Activated CD4-positive, alpha-beta T cell treated with anti-CD3 and anti-CD28 coated beads for 24 hours (primary cell): ENCODE results near the gene NTN1.

Experiments
- DNase-seq, 2 donors: peaks; one replicate each; pipeline ENCODE4 v3.0.0-alpha.2; 2020; ENCODE audit warnings: low read depth in 2 of 2

NTN1 gene

DNA sequence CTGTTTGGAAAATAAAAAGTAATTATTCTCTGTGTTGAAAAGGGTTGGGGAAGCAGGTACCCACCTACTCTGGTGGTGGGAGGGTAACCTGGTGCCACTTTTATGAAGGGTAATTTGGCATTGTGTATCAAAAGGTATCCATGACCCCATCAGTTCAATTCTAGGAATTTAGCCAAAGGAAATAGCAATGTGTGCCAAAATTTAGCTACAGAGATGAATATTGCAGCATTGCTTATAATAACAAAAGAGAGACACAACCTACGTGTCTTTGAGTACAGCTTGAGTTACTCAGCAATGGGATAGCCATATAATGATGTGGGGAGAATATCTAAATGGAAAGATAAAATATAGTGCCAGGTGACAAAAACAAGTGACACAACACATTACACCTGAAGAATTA lies 170.7 kb downstream of the NTN1 start:
- no peak for DNase-seq

DNA sequence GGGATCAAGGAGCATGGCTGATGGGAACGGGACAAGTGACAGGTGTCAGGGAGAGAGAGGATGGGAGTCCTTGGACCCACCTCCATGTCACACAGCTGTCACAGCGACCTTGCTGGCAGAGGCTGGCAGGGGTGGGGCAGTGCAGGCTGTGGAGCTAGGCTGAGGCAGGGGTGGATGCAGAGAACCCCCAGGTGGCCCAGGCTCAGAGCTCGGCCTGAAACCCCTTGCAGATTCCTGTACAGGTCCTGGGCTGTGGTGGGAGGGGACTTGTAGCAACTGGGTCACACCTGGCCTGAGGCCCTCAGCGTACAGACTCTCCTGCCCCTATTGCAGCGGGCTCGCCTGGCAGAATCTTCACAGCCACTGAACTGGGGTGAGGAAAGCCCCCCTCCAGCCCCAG lies 174.1 kb downstream of the NTN1 start:
- no peak for DNase-seq

DNA sequence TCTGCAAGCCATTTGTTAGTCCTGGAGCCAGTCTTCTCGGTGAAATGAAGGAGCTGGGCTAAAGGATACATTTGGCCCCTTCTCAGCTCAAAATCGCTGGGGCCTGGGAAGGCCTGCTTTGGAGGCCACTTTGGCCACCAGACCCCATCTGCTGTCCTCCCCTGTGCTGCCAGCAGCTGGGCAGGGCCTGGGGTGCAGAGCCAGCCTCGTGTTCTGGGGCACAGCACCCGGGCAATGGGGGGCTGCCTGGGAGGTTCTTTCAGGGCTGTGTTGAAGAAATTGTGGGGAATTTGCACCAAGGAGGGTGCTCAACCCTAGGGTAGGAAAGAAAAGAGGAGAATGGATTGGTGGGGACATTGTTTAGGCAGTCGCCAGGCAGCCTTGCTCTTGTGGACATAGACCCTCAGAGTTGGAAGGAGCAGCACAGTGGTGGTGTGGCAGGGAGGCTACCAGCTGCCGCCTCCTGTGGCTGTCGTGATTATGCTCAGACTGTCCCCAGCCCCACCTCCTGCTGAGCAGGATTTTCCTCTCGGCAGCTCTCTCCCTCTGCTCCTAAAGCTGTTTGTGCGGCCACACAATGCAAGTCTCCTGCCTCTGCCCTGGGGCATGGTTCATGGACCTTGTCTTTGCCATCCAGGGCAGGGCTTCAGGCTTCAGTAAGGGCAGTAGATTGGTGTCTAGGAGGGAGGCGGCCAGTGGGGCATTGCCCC lies 174.8 kb downstream of the NTN1 start:
- no peak for DNase-seq

DNA sequence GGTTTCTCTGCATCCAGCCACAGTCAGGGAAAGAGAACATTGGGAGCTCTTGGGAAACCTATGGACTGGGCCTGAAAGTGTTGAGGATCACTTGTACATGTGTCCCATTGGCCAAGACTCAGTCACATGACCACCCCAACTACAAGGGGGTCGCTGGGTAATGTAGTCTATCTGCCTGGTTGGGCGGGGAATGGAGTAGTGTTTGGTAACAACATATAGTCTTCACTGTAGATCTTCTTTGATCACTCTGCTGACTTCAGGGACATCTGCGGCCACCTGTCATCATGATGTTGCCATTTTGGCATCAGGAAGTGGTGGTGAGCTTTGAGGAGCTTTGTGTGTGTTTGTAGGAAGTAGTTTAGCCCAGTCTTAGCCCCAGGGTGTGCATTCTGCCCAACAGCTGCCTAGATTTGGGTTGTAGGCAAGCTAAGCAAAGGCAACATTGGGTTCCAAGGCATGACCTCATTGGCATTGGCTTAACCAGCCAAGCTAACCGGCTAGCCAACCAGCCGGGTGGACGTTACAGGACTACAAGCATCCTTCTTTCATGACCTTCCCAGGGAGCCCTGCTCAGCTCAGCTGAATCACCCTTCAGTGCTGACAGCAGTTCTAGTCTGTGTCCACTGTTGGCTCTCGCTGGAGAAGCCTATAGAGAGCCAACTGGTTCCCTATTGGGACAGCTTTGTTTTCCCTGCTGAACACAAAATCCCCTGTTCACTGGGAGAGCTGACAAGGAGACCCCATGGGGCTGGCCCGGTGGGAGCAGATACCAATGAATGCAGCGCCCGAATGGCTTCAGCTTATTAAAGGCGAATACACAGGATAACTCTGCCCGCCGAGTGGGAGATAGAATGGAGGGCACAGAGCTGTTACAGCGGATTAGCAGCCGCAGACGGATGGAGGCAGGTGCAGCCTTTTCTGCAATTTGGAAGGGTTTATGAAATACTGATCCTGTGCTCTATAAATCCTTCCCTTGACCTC lies 178.6 kb downstream of the NTN1 start:
- DNase-seq, result no peak

DNA sequence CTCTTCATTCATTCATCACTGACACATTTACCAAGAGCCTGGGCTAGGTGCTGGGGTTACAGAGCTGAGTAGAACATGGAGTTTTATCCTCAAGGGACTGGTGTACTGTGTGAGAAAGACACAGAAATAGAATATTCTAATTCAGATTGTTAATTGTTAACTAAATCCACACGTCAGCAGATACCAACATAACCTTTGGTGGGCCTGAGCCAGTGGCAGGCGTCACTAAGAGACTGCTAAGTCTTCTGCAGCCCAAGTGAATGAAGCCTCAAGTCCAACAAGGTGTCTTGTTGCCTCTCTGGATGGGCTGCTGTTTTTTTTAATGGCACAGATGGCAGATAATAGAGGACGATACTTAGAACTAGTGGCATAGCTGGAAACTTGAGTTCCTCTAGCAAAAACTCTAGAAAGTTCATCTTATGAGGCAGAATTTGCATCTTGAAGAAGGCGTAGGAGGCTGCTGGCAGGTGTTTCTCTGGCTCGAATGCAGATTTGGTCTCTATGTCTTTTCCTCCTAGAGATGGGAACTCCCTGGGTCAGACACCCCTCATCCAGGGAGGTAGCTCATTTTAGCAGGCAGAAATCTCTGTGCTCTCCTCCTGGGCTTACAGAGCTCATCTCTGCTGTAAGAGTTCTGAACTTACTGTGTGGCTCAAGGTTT lies 179.5 kb downstream of the NTN1 start:
- DNase-seq, result no peak

DNA sequence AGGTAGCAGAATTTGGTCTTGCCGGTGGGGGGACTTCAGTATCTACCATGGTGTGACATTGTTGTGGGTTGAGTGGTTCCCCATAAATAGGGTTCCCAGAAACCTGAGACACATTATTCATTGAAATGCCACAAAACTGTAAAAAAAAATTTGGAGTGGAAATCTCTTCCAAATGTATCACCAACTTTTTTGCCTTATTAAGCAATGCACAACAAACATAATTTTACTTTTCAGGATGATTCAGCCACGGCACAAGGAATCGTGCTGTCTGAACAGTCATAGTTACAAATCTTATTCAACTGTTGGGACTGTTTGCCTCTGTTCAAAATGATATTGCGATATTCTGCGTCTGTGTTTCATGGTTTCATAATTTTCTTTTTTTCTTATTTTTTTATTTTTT lies 181.2 kb downstream of the NTN1 start:
- no peak for DNase-seq

DNA sequence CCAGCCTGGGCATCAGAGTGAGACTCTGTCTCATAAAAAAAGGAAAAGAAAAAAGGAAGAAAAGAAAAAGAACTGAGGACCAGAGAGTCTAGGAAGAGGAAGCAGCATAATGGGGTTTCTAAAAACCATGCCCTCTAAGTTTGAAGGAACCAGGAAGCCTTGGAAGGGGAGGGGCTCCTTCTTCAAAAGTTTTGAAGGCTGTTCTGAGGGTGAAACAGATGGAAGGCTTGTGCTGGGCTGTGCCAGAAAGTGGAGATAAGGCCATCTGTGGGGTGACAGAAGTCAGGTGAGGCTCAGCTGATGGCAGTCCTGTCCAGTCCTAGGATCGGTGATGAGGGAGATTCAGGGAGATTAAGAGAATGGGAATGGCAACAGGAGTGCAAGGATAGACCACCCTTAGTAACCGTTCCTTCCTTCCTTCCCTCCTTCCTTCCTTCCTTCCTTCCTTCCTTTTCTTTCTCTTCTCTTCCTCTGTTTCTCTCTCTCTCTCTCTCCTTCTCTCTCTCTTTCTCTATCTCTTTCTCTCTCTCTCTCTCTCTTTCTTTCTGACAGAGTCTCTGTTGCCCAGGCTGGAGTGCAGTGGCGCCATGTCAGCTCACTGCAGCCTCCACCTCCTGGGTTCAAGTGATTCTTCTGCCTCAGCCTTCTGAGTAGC lies 182.6 kb downstream of the NTN1 start:
- DNase-seq, result no peak

DNA sequence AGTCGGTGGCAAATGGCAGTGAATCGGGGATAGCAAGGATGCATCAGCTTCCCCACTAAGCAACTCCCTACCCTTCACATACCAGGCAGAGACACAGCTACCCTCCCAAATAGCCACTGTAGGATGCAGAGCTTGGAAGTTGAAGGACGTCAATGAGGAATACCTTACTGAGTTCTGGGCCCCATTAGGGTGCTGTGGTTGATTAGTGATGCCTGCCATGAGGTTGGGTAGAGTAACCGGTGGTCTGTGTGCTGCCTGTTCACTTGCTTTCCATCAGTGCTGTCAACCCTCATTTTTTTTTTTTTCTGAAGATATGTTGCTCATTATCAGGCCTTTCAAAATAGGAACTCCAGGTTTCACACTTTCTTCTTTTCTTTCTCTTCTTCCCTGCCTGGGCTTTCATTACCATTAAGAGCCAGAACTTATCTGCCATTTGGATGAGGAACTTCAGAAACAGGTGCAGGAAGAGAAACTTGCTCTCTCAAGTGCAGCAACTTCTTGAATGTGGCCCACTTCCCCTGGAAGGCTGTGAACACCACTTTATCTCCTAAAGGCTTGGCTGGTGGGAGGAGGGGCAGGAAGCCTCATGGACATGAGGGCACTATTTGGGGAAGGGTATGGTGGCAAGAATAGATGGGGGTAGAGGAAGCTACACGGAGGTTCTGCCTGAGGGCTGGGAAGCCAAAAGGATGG lies 183.5 kb downstream of the NTN1 start:
- DNase-seq, result no peak

DNA sequence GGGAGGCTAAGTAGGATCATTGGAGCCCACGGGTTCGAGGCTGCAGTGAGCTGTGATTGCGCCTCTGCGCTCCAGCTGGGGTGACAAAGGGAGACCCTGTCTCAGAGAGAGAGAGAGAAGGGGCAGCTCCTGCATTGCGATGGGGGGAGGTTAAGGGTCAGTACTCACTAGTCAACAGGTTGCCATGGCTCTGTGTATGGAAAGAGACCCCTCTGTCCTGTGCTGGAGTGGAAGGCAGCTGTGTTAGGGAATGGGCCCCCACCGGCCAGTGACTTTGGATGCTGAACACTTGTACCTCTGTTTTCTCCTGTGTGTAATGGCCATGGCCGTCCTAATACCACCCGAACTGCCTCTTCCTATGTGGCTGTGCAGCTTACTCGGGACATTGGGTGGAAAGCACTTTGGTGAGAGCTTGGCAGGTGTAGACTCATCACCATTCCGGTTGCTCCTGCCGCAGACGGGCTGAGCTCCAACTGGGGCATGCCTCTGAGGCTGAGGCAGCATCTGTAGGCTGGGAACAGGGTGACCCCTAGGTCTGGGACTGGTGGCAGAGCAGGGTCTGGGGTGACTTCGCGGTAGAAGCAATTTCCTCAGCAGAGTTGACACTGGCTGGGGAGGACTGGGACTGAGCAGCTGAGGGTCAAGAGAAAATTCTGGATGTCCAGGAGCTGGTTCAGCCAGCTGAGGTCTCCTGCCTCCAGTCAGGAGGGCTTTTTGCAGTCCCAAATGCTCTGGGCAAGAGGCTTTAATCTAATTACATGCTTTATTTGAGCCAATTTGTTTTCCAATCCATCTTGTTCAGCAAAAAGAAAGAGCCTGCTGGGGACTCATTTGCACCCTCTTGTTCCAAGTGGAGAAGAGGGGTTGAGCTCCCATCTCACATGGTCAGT lies 184.5 kb downstream of the NTN1 start:
- no peak for DNase-seq

DNA sequence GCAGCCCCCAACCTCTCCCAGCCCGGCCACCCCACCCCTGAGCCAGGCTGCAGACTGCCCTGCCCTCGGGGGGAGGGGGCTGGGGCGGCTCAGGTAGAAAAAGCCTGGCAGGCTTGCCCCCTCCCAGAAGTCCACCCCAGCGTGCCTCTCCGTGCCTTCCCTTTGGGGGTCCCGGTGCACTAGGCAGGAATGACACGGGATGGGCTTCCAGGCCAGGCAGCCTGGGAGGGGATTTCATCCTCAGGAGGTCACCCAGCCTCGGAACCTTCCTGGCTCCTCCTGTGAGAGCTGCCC lies 185.0 kb downstream of the NTN1 start:
- no peak for DNase-seq

DNA sequence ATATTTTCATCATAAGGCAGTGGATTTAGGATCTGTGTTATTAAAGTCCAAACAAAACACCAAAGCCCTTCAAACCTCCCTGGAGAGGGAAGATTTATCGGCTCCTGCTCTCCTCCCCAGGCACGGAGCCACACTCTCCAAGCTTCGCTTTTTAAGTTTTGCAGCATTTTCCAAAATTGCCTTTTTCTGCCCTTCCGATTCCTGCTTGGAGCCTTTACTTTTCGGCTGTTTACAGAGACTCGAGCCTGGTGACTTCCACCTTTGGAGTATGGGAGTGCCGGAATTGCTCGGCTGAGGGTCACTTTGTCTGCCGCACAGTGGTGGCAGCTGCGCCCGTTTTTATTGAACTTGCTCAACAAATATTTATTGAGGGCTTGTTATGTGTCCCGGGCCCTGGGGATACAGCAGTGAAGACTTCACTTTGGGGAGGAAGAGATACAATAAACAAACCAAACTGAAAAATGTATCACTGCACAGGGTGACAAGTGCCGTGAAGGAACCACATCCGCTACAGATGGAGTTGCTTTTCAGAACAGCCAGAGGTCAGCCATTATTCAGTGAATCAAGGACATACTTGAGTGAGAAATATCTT lies 185.5 kb downstream of the NTN1 start:
- DNase-seq, result no peak

DNA sequence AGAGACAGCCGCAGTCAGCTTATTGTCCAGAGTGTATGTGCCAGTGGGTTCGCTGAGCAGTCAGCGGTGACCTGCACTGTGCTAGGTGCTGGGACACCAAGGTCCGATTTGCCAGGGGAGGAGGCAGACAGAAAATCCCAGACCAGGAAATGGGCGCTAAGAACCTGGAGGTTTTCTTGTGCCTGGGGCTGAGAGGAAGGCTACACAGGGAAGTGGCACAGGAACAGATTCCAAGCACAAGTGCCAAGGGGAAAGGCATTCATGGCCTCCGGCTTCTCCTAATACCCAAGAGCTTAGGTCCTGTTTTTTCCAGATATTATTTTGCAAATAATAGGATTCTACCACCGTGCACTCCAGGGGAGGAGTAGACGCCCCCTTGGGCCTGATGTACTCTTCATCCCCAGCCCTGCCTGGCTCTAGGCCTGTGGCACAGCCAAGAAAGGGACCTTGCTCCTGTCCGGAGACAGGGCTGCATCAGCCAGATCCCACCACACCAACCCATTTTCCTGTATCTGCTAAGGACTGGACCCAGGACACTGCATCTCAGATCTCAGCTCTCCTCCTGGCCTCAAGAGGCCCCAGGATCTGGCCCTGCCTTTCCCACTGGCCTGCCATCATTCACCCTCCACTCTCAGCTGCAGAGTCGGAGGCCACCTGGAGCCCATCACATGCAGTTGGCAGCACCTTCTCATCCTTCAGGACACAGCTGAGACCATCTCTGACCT lies 187.2 kb downstream of the NTN1 start:
- no peak for DNase-seq

DNA sequence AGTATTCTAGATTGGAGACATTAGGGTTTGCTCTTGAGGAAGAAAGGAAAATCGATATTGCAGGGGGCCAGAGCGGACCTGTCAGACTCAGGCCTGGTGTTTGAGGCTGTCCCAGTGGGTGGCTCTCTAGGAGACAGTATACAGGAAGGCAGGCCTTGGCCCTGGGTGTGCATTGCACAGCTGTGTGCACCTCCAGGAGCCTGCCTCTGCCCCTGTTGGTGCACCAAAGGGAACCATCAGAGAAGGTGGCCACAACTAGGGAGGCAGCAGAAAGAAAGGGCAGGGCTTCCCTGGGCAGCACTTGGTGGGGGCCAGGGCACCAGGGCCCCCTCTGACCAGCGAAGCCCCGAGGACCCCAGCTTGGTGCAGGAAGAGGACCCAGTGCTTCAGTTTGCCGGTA lies 188.0 kb downstream of the NTN1 start:
- no peak for DNase-seq

DNA sequence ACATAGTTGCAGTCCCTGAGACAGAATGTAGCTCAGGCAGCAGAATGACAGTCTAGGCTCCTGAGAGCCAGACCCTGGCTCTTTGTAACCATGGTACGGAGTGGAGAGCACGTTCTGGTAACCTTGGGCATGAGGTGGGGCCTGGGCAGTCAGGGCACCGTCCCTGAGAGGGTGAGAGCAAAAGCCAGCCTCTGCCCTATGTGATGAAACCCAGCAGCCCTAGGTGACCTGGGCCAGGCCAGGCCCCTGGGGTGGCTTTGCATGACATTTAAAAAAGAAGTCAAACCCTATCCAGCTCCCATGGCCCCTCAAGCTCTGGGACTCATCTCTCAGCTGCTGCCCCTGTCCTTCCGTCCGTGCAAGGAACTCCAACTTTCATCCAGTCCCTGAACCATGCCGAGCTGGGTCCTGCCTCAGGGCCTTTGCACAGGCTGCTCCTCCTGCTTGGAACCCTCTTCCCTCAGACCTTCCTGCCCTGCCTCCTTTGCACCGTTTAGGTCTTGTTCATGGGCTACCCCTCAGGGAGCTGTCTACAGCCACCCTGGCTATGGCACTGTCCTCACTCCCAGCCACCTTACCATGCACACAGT lies 188.6 kb downstream of the NTN1 start:
- no peak for DNase-seq

DNA sequence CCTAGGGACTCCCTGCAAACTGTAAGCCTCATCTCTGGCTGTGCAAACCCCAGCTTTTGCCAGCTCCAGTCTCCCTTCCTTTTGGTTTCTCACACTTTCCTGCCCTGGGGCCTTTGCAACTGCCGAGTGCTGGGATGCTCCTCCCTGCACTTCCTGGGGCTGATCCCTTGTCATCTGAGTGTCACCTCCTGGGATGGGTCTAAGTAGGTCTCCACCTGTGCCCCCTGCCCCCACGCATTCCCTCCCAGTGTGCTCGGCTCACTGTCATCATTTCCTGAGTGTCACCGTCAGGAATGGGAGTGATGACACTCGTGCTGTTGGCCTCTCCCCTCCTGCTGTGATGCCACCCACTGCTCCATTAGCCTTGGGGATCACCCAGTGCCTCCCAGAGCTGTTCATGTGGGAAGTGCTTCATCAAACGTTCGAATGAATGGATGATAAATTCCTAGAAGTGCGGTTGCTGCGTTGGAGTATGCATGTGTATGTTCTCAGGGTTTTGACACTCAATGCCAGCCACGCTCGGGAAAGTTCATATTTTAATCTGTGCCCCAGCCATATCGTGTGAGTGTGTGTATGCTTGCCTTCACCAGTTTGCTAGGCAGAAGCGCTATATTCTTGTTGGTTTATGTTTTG lies 189.9 kb downstream of the NTN1 start:
- no peak for DNase-seq

DNA sequence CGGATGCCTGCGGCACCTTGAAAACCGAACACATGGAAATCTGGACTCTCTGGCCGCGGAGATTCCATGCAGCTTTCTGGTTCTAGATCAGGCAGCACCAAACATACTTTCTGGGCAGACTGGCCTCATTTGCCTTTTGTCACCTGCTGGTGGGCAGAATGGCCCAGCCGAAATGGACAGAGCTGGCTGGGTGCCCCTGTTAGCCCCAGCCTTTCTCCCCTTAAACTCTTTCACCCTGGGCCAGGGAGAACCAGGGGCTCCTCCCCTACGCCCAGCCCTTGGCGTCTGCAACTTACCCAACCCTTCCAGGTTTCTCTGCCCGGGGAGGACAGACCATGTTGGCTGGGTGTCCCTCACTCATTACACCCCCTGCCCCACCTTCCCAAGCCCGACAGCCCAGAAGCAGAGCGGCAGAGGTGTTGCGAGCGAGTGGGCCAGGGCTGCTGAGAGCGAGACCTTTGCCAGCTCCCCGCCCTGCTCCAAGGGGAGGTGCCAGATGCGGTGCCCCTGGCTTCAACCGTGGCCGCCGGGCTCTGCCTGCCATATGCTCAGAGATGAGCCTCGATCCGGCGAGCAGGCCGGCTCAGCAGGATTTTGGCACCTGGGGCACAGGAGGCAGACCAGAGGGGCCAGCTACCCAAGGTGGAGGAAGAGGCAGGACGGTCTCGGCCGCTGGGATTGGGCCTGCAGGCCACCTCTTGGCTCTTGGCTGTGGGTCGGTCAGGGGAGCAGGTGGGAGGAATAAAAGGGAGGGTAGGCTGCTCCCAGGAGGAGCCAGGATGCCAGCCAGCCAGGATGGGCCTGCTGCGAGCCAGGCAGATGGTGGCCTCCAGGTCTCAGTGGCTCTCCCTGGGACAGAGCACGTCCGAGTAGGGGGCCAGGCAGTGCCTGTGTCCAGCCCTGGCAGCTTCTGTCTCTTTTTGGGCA lies 191.3 kb downstream of the NTN1 start:
- no peak for DNase-seq

DNA sequence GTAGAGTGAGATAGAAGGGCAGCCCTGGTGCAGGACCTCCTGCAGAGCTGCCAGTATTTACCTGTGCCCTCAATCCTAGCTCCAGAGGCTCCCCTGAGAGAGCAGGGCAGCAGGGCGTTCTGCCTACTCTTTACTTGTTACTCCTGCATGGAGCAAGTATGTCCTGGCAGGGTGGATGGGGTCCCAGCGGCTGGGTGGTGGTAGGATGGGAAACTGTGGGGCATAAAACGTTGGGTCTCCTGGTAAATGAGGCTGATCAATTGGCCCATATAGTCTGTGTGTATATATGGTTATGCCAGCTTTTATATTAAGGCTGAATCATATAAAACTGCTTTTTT lies 192.0 kb downstream of the NTN1 start:
- no peak for DNase-seq

DNA sequence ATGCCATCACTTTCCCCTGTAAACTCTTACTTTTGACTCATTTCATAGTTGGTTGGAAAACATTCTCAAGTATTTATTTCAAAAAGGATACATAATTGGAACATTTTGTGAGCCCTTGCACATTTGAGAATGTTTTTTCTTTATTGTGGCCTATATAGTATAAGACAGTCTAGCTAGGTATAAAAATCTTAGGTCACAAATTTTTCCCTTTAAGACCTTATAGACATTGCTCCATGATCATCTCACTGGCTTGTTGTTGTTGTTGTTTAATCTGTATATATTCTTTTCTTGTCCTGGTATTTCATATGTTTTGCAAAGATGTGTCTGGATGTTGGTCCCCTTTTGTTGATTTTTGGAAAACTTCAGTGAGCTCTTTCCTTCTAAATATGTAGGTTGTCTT lies 194.2 kb downstream of the NTN1 start:
- DNase-seq, result no peak
